Measurements from ENCODE around the gene RASGRF2. TPM values are rescaled to one million over a fixed set of nuclear protein-coding genes. Genes with fewer than 3 reads are reported as not detected.

RASGRF2 gene
- total RNA-seq, 4 donors from 2014 or later: 2.0 to 3.6 (median 2.8) TPM

DNA sequence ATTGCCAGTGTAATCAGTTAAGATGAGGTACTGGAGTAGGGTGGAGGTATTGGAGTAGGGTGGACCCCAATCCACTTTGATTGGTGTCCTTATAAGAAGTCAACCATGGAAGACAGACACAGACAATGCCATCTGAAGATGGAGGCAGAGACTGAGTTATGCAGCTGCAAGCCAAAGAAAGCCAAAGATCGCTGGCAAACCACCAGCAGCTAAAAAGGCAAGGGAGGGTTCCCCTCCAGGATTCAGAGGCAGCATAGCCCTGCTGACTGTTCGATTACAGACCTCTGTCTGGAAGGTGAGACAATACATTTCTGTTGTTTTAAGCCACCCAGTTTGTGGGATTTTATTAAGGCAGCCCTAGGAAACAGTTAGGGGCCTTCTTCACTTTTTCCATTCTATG lies 242.5 kb downstream of the RASGRF2 start:
- Histone ChIP-seq H3K27me3 (no peaks in the 10 kb centered on the region), H3K27ac (no peak overlapping the region), H3K36me3 (no peaks in the 10 kb centered on the region), H3K4me1 (no peaks in the 10 kb centered on the region), H3K9me3 (no peaks in the 10 kb centered on the region), H3K4me3 (no peak overlapping the region)
- no peak for TF ChIP-seq POLR2AphosphoS5 (IDR thresholded peaks at IDR 0.05)
- TF ChIP-seq CTCF (IDR thresholded peaks at IDR 0.05): no peak
- no peak for TF ChIP-seq EP300 (IDR thresholded peaks at IDR 0.05; ENCODE audit: low read depth)
- no peak for TF ChIP-seq POLR2A (IDR thresholded peaks at IDR 0.05)
- DNase-seq: no peak
- intact Hi-C loops (cut with DNase I; ENCODE audit: low total_unique reads): no loop called here
- 40 to 74% methylated on average over 1 to 2 of the region's 2 CpGs for WGBS, 2 donors (ENCODE audit: low coverage in 1 of 2)
- in situ Hi-C loops (cut with MboI; ENCODE audit: low pct_ligation_motif_present in 1 of 4, low pct_unique_long_range_greater_than_20kb in 1 of 4, low sequenced_read_pairs in 3 of 4): no loop called here

GRCh38 chr5:81203729-81204128 lies 243.6 kb downstream of the RASGRF2 start:
- H3K9me3 ChIP-seq: no peaks in the 10 kb centered on the region
- intact Hi-C loops (cut with DNase I; ENCODE audit: low total_unique reads) (no loop called here), in situ Hi-C loops (cut with MboI; ENCODE audit: low pct_ligation_motif_present in 1 of 4, low pct_unique_long_range_greater_than_20kb in 1 of 4, low sequenced_read_pairs in 3 of 4) (no loop called here)
- H3K27ac ChIP-seq: no peak overlapping the region
- TF ChIP-seq CTCF (IDR thresholded peaks at IDR 0.05) (no peak), EP300 (IDR thresholded peaks at IDR 0.05; ENCODE audit: low read depth) (no peak), POLR2A (IDR thresholded peaks at IDR 0.05) (no peak), POLR2AphosphoS5 (IDR thresholded peaks at IDR 0.05) (no peak)
- 79 to 80% methylated on average over 1 to 3 of the region's 3 CpGs for WGBS, 2 donors (ENCODE audit: low coverage in 1 of 2)
- no peaks in the 10 kb centered on the region for H3K27me3 ChIP-seq
- H3K36me3 ChIP-seq: no peaks in the 10 kb centered on the region
- H3K4me3 ChIP-seq: no peak overlapping the region
- no peaks in the 10 kb centered on the region for H3K4me1 ChIP-seq
- DNase-seq: no peak

GRCh38 chr5:81204205-81204604 lies 244.0 kb downstream of the RASGRF2 start:
- no peaks in the 10 kb centered on the region for H3K36me3 ChIP-seq
- H3K9me3 ChIP-seq: no peaks in the 10 kb centered on the region
- no peaks in the 10 kb centered on the region for H3K27me3 ChIP-seq
- TF ChIP-seq EP300 (IDR thresholded peaks at IDR 0.05; ENCODE audit: low read depth) (no peak), POLR2AphosphoS5 (IDR thresholded peaks at IDR 0.05) (no peak), CTCF (IDR thresholded peaks at IDR 0.05) (no peak), POLR2A (IDR thresholded peaks at IDR 0.05) (no peak)
- intact Hi-C loops (cut with DNase I; ENCODE audit: low total_unique reads) (no loop called here), in situ Hi-C loops (cut with MboI; ENCODE audit: low pct_ligation_motif_present in 1 of 4, low pct_unique_long_range_greater_than_20kb in 1 of 4, low sequenced_read_pairs in 3 of 4) (no loop called here)
- DNase-seq: no peak
- no peak overlapping the region for H3K4me3 ChIP-seq
- WGBS, 2 donors (ENCODE audit: low coverage in 1 of 2): 97 to 100% methylated on average over 1 of the region's 1 CpG
- no peak overlapping the region for H3K27ac ChIP-seq
- H3K4me1 ChIP-seq: no peaks in the 10 kb centered on the region

GRCh38 chr5:81205058-81205457 lies 244.9 kb downstream of the RASGRF2 start:
- intact Hi-C loops (cut with DNase I; ENCODE audit: low total_unique reads) (no loop called here), in situ Hi-C loops (cut with MboI; ENCODE audit: low pct_ligation_motif_present in 1 of 4, low pct_unique_long_range_greater_than_20kb in 1 of 4, low sequenced_read_pairs in 3 of 4) (no loop called here)
- Histone ChIP-seq H3K27ac (no peak overlapping the region), H3K4me3 (no peak overlapping the region), H3K4me1 (no peaks in the 10 kb centered on the region), H3K36me3 (no peaks in the 10 kb centered on the region), H3K27me3 (no peaks in the 10 kb centered on the region), H3K9me3 (no peaks in the 10 kb centered on the region)
- no peak for TF ChIP-seq CTCF (IDR thresholded peaks at IDR 0.05)
- TF ChIP-seq EP300 (IDR thresholded peaks at IDR 0.05; ENCODE audit: low read depth): no peak
- no peak for TF ChIP-seq POLR2AphosphoS5 (IDR thresholded peaks at IDR 0.05)
- no peak for TF ChIP-seq POLR2A (IDR thresholded peaks at IDR 0.05)
- 83 to 88% methylated on average over 3 to 4 of the region's 4 CpGs for WGBS, 2 donors (ENCODE audit: low coverage in 1 of 2)
- no peak for DNase-seq

Measured in transverse colon (tissue), 4 donors.